ENCODE results near the gene OTULIN. TPM values are rescaled to one million over a fixed set of nuclear protein-coding genes. Genes with fewer than 3 reads are reported as not detected.

OTULIN gene
- polyA plus RNA-seq, 4 donors, result 18.6 to 24.4 (median 20.5) TPM

- DNase-seq (ENCODE audit: low read depth in 4 of 4, low spot score in 2 of 4), result no peak
These were observed 3.3 kb downstream of the OTULIN start for GRCh38 chr5:14667770-14668169.

GRCh38 chr5:14668181-14668591 is 3.7 kb downstream of the OTULIN start:
- no peak for DNase-seq (ENCODE audit: low read depth in 4 of 4, low spot score in 2 of 4)

- no peak for DNase-seq (ENCODE audit: low read depth in 4 of 4, low spot score in 2 of 4)
These were observed 4.9 kb downstream of the OTULIN start for GRCh38 chr5:14669415-14669814.

- no peak for DNase-seq (ENCODE audit: low read depth in 4 of 4, low spot score in 2 of 4)
These were observed 5.5 kb downstream of the OTULIN start for GRCh38 chr5:14669975-14670374.

- no peak for DNase-seq (ENCODE audit: low read depth in 4 of 4, low spot score in 2 of 4)
These were observed 6.9 kb downstream of the OTULIN start for GRCh38 chr5:14671414-14671813.

- no peak for DNase-seq (ENCODE audit: low read depth in 4 of 4, low spot score in 2 of 4)
These were observed 7.6 kb downstream of the OTULIN start for GRCh38 chr5:14672082-14672481.

GRCh38 chr5:14672484-14673394 is 8.2 kb downstream of the OTULIN start:
- no peak for DNase-seq (ENCODE audit: low read depth in 4 of 4, low spot score in 2 of 4)

GRCh38 chr5:14673443-14673842 is 8.9 kb downstream of the OTULIN start:
- no peak for DNase-seq (ENCODE audit: low read depth in 4 of 4, low spot score in 2 of 4)

- DNase-seq (ENCODE audit: low read depth in 4 of 4, low spot score in 2 of 4), result peak in 1 of 4 donors; percentile 48
These were observed 10.7 kb downstream of the OTULIN start for GRCh38 chr5:14674983-14675854.

- DNase-seq (ENCODE audit: low read depth in 4 of 4, low spot score in 2 of 4), result no peak
These were observed 11.4 kb downstream of the OTULIN start for GRCh38 chr5:14675865-14676300.

GRCh38 chr5:14676320-14676719 is 11.8 kb downstream of the OTULIN start:
- no peak for DNase-seq (ENCODE audit: low read depth in 4 of 4, low spot score in 2 of 4)

GRCh38 chr5:14678773-14679334 is 14.3 kb downstream of the OTULIN start:
- DNase-seq (ENCODE audit: low read depth in 4 of 4, low spot score in 2 of 4), result no peak

GRCh38 chr5:14679595-14679994 is 15.1 kb downstream of the OTULIN start:
- DNase-seq (ENCODE audit: low read depth in 4 of 4, low spot score in 2 of 4), result no peak

- DNase-seq (ENCODE audit: low read depth in 4 of 4, low spot score in 2 of 4), result no peak
These were observed 16.8 kb downstream of the OTULIN start for GRCh38 chr5:14681236-14681752.

- DNase-seq (ENCODE audit: low read depth in 4 of 4, low spot score in 2 of 4), result no peak
These were observed 19.5 kb downstream of the OTULIN start for GRCh38 chr5:14683906-14684455.

- no peak for DNase-seq (ENCODE audit: low read depth in 4 of 4, low spot score in 2 of 4)
These were observed 20.2 kb downstream of the OTULIN start for GRCh38 chr5:14684757-14685156.

- no peak for DNase-seq (ENCODE audit: low read depth in 4 of 4, low spot score in 2 of 4)
These were observed 21.2 kb downstream of the OTULIN start for GRCh38 chr5:14685757-14686156.

GRCh38 chr5:14686517-14686916 is 22.0 kb downstream of the OTULIN start:
- DNase-seq (ENCODE audit: low read depth in 4 of 4, low spot score in 2 of 4), result no peak

- DNase-seq (ENCODE audit: low read depth in 4 of 4, low spot score in 2 of 4), result no peak
These were observed 22.6 kb downstream of the OTULIN start for GRCh38 chr5:14687023-14687665.

- no peak for DNase-seq (ENCODE audit: low read depth in 4 of 4, low spot score in 2 of 4)
These were observed 28.6 kb downstream of the OTULIN start for GRCh38 chr5:14693070-14693469.
